Activated CD8-positive, alpha-beta memory T cell treated with anti-CD3 and anti-CD28 coated beads for 36 hours (primary cell): ENCODE data around the gene IFIT1B. TPM values are rescaled to one million over a fixed set of nuclear protein-coding genes. Genes with fewer than 3 reads are reported as not detected.
"Not testable (repeated sequence)": the region's sequence is repeated elsewhere in the genome, so short reads cannot be mapped to it uniquely, and the experiment has no call there.

Experiments
- CTCF ChIA-PET: fragments of 350-600 bp; sonication (Branson Sonifier 250); formaldehyde crosslinking; loops from one replicate; lab custom pipeline; 2021; ENCODE audit warnings: antibody characterized with exemption; lab: Charles Lee
- POLR2A ChIA-PET: fragments of 350-600 bp; sonication (Branson Sonifier 250); formaldehyde crosslinking; loops from one replicate; lab custom pipeline; 2021; ENCODE audit warnings: antibody characterized with exemption; lab: Charles Lee
- total RNA-seq, 2 experiments: library from RNA; stranded (reverse); gene quantifications; one replicate each; pipeline ENCODE4 v1.2.3, GENCODE V29; 2021

The IFIT1B gene
- total RNA-seq, 2 experiments from 2014 or later, result not detected

GRCh38 chr10:89371987-89372386 lies 5.9 kb upstream of the IFIT1B start:
- ChIA-PET POLR2A (no interaction called here), CTCF (no interaction called here)

- POLR2A ChIA-PET, result no interaction called here
- CTCF ChIA-PET, result no interaction called here
Observed at GRCh38 chr10:89373916-89374711, 3.7 kb upstream of the IFIT1B start.

- ChIA-PET CTCF (no interaction called here), POLR2A (no interaction called here)
Observed at GRCh38 chr10:89374713-89375141, 3.1 kb upstream of the IFIT1B start.

GRCh38 chr10:89379103-89379502 lies 1.2 kb downstream of the IFIT1B start:
- ChIA-PET CTCF (no interaction called here), POLR2A (no interaction called here)

GRCh38 chr10:89382757-89383156 lies 4.9 kb downstream of the IFIT1B start:
- ChIA-PET CTCF (no interaction called here), POLR2A (no interaction called here)

- ChIA-PET POLR2A (no interaction called here), CTCF (no interaction called here)
Observed at GRCh38 chr10:89384474-89385340, 6.9 kb downstream of the IFIT1B start.

- POLR2A ChIA-PET, result no interaction called here
Observed at GRCh38 chr10:89388806-89389205, 10.9 kb downstream of the IFIT1B start.

GRCh38 chr10:89389254-89389653 lies 11.4 kb downstream of the IFIT1B start:
- CTCF ChIA-PET, result no interaction called here

More at GRCh38 chr10:89388806-89389205, 10.9 kb downstream of the IFIT1B start:
- CTCF ChIA-PET, result no interaction called here

GRCh38 chr10:89390476-89391225 lies 12.8 kb downstream of the IFIT1B start:
- ChIA-PET CTCF (no interaction called here), POLR2A (interaction anchor here (0.7 kb wide), 1 partner anchor 10 kb away, joined by 5 read pairs; no protein-coding TSS in a partner anchor)

More at GRCh38 chr10:89389254-89389653, 11.4 kb downstream of the IFIT1B start:
- POLR2A ChIA-PET, result no interaction called here

- POLR2A ChIA-PET, CTCF ChIA-PET: not testable (repeated sequence)
Observed at GRCh38 chr10:89391226-89391576, 13.3 kb downstream of the IFIT1B start.

GRCh38 chr10:89391907-89392756 lies 14.3 kb downstream of the IFIT1B start, which contains the start of gene IFIT1:
IFIT1 (plus strand) TSS chr10:89392623; CDS start chr10:89392713, 90 bp downstream.
- CTCF ChIA-PET, result no interaction called here
- POLR2A ChIA-PET, result interaction anchor here (0.6 kb wide), 3 partner anchors 22 to 446 kb away, joined by 4 to 8 read pairs (median 4); partner anchors contain the start of gene IFIT5

GRCh38 chr10:89392974-89393373 lies 15.1 kb downstream of the IFIT1B start:
- ChIA-PET CTCF (no interaction called here), POLR2A (no interaction called here)

GRCh38 chr10:89393898-89394297 lies 16.0 kb downstream of the IFIT1B start:
- POLR2A ChIA-PET, result no interaction called here

GRCh38 chr10:89395141-89395540 lies 17.3 kb downstream of the IFIT1B start:
- ChIA-PET CTCF (no interaction called here), POLR2A (no interaction called here)

More at GRCh38 chr10:89393898-89394297, 16.0 kb downstream of the IFIT1B start:
- CTCF ChIA-PET, result no interaction called here

GRCh38 chr10:89398003-89398749 lies 20.3 kb downstream of the IFIT1B start:
- ChIA-PET CTCF (no interaction called here), POLR2A (no interaction called here)

GRCh38 chr10:89399956-89400355 lies 22.1 kb downstream of the IFIT1B start:
- ChIA-PET CTCF (no interaction called here), POLR2A (no interaction called here)

GRCh38 chr10:89403043-89403442 lies 25.2 kb downstream of the IFIT1B start:
- CTCF ChIA-PET, result no interaction called here
- POLR2A ChIA-PET, result no interaction called here
